Activated CD8-positive, alpha-beta memory T cell treated with anti-CD3 and anti-CD28 coated beads, Interleukin-2, amount 50 U/mL, for 4 hours (primary cell): ENCODE data around the gene ADAM8.
"Not testable (repeated sequence)": the region's sequence is repeated elsewhere in the genome, so short reads cannot be mapped to it uniquely, and the experiment has no call there.

Experiments
- DNase-seq: peaks from one replicate; pipeline ENCODE4 v3.0.0-alpha.2; 2020

Gene ADAM8

GRCh38 chr10:133247681-133248333, 28.9 kb downstream of the ADAM8 start:
- DNase-seq, result no peak

GRCh38 chr10:133246236-133246626, 30.4 kb downstream of the ADAM8 start:
- no peak for DNase-seq

GRCh38 chr10:133245439-133246235, 31.0 kb downstream of the ADAM8 start:
- DNase-seq, result no peak

GRCh38 chr10:133243593-133243992, 33.1 kb downstream of the ADAM8 start:
- no peak for DNase-seq

GRCh38 chr10:133242611-133243356, 33.9 kb downstream of the ADAM8 start:
- DNase-seq, result no peak

GRCh38 chr10:133241501-133242205, 35.0 kb downstream of the ADAM8 start:
- DNase-seq, result no peak

GRCh38 chr10:133239990-133240389, 36.7 kb downstream of the ADAM8 start:
- DNase-seq, result no peak

GRCh38 chr10:133238466-133238804, 38.2 kb downstream of the ADAM8 start:
- no peak for DNase-seq

GRCh38 chr10:133237588-133238465, 38.8 kb downstream of the ADAM8 start, which contains the start of gene VENTX:
Gene VENTX, plus strand, starts transcription at chr10:133237855. Its CDS starts 60 bp downstream, at chr10:133237915.
- no peak for DNase-seq

- DNase-seq, result no peak
Measured at GRCh38 chr10:133237241-133237587, 39.5 kb downstream of the ADAM8 start.

GRCh38 chr10:133236401-133237240, 40.0 kb downstream of the ADAM8 start:
- DNase-seq, result no peak

GRCh38 chr10:133235932-133236331, 40.7 kb downstream of the ADAM8 start:
- DNase-seq, result no peak

- DNase-seq, result no peak
Measured at GRCh38 chr10:133235265-133235855, 41.3 kb downstream of the ADAM8 start.

- not testable (repeated sequence) for DNase-seq
Measured at GRCh38 chr10:133234796-133235195, 41.9 kb downstream of the ADAM8 start.

GRCh38 chr10:133231946-133232574, 44.6 kb downstream of the ADAM8 start:
- DNase-seq, result no peak

GRCh38 chr10:133231244-133231945, 45.3 kb downstream of the ADAM8 start:
- DNase-seq, result no peak

GRCh38 chr10:133230387-133231195, 46.1 kb downstream of the ADAM8 start:
- DNase-seq, result no peak

GRCh38 chr10:133230044-133230361, 46.7 kb downstream of the ADAM8 start, which contains the start of gene UTF1:
Gene UTF1, plus strand, starts transcription at chr10:133230217. Its CDS starts 72 bp downstream, at chr10:133230289.
- no peak for DNase-seq
